ENCODE data around the gene CTAGE1. TPM values are rescaled to one million over a fixed set of nuclear protein-coding genes. Genes with fewer than 3 reads are reported as not detected.

CTAGE1 gene, protein sequence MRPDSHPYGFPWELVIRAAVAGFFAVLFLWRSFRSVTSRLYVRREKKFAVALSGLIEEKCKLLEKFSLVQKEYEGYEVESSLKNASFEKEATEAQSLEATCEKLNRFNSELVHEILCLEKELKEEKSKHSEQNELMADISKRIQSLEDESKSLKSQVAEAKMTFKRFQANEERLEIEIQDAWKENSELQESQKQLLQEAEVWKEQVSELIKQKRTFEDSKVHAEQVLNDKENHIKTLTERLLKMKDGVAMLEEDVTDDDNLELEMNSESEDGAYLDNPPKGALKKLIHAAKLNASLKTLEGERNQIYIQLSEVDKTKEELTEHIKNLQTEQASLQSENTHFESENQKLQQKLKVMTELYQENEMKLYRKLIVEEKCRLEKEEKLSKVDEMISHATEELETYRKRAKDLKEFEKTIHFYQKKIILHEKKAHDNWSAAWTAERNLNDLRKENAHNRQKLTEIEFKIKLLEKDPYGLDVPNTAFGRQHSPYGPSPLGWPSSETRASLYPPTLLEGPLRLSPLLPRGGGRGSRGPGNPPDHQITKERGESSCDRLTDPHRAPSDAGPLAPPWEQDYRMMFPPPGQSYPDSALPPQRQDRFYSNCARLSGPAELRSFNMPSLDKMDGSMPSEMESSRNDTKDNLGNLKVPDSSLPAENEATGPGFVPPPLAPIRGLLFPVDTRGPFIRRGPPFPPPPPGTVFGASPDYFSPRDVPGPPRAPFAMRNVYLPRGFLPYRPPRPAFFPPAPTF
- total RNA-seq: not detected in 2 replicates
- long read RNA-seq: 0 reads

GRCh38 chr18:22417496-22418188 lies at the start of gene CTAGE1:
Gene CTAGE1 (minus strand): TSS chr18:22417915. CDS start chr18:22417811, 104 bp downstream.
- H3K4me1 Mint-ChIP-seq (ENCODE audit: unreplicated experiment): peaks cover 9% of the 10 kb centered on the region
- no peak within 1 kb of the TSS for H3K27ac Mint-ChIP-seq (ENCODE audit: unreplicated experiment)
- H3K36me3 Mint-ChIP-seq (ENCODE audit: unreplicated experiment): no peaks in the 10 kb centered on the region
- no peaks in the 10 kb centered on the region for H3K27me3 Mint-ChIP-seq (ENCODE audit: unreplicated experiment)
- H3K4me3 Mint-ChIP-seq (ENCODE audit: unreplicated experiment): no peak within 1 kb of the TSS
- H3K9me3 Mint-ChIP-seq (ENCODE audit: unreplicated experiment): peaks cover 11% of the 10 kb centered on the region
- TF ChIP-seq, protein P1, sequence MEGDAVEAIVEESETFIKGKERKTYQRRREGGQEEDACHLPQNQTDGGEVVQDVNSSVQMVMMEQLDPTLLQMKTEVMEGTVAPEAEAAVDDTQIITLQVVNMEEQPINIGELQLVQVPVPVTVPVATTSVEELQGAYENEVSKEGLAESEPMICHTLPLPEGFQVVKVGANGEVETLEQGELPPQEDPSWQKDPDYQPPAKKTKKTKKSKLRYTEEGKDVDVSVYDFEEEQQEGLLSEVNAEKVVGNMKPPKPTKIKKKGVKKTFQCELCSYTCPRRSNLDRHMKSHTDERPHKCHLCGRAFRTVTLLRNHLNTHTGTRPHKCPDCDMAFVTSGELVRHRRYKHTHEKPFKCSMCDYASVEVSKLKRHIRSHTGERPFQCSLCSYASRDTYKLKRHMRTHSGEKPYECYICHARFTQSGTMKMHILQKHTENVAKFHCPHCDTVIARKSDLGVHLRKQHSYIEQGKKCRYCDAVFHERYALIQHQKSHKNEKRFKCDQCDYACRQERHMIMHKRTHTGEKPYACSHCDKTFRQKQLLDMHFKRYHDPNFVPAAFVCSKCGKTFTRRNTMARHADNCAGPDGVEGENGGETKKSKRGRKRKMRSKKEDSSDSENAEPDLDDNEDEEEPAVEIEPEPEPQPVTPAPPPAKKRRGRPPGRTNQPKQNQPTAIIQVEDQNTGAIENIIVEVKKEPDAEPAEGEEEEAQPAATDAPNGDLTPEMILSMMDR (IDR thresholded peaks at IDR 0.05): no peak
- DNase-seq (ENCODE audit: extremely low spot score, unreplicated experiment): no peak

- TF ChIP-seq, protein P1 (IDR thresholded peaks at IDR 0.05): no peak
- no peaks in the 10 kb centered on the region for H3K27me3 Mint-ChIP-seq (ENCODE audit: unreplicated experiment)
- DNase-seq (ENCODE audit: extremely low spot score, unreplicated experiment): no peak
- peaks cover 4% of the 10 kb centered on the region for H3K9me3 Mint-ChIP-seq (ENCODE audit: unreplicated experiment)
- peak overlapping the region; percentile 39 for H3K4me3 Mint-ChIP-seq (ENCODE audit: unreplicated experiment)
- H3K27ac Mint-ChIP-seq (ENCODE audit: unreplicated experiment): peak overlapping the region; percentile 97
- H3K4me1 Mint-ChIP-seq (ENCODE audit: unreplicated experiment): peaks cover 64% of the 10 kb centered on the region
- H3K36me3 Mint-ChIP-seq (ENCODE audit: unreplicated experiment): no peaks in the 10 kb centered on the region
Measured at GRCh38 chr18:22466608-22467395, 49.1 kb upstream of the CTAGE1 start.

DNA sequence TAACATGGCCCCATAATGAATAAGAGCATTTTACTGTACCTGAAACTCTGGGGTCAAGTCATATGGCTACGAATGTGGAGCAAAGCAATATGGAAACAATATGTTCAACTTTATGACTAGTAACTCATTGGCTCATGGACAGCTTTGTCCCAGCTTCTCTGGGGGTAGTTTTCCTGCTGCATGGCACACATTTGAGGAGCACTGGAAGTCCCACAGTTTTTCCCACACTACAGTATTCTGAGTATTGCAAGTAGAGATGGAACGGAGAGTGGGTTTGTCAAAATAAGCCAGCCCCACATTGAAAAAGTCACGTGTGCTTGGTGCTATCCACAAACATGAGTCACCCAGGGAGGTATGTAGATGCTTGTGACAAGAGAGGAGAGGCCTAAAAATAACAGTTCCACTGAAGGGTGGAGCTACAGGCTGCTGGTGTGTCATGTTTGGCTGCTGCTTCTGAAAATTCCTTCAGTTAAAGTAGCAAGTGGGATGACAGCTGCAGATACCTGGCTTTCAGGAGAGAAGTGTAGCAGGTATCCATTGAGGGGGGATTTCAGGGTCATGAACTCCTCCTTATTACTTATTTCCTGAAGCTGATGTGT lies 48.2 kb upstream of the CTAGE1 start:
- Mint-ChIP-seq H3K4me1 (ENCODE audit: unreplicated experiment) (peaks cover 56% of the 10 kb centered on the region), H3K4me3 (ENCODE audit: unreplicated experiment) (no peak overlapping the region), H3K27ac (ENCODE audit: unreplicated experiment) (peak overlapping the region; percentile 97), H3K9me3 (ENCODE audit: unreplicated experiment) (peaks cover 4% of the 10 kb centered on the region), H3K36me3 (ENCODE audit: unreplicated experiment) (no peaks in the 10 kb centered on the region), H3K27me3 (ENCODE audit: unreplicated experiment) (no peaks in the 10 kb centered on the region)
- no peak for DNase-seq (ENCODE audit: extremely low spot score, unreplicated experiment)
- TF ChIP-seq, protein P1 (IDR thresholded peaks at IDR 0.05): no peak

DNA sequence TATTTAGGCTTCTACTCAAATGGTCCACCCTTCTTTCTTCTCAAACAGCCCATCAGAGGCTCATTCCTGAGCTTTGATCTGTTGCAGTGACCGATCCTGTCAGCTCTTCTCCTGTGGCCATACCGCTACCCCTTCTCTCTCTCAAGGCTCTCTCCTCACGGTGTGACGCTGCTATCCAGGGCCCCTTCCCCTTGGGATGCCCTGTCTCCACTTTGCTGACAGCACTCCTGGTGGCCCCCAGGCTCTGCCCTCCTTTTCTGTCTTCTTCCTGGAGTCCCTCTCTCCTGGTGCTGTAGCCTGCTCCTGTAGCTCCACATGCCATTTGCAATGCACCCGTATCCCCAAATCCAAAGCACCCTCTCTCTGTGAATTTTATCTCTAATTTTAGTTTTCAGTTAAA lies 45.4 kb upstream of the CTAGE1 start:
- H3K27me3 Mint-ChIP-seq (ENCODE audit: unreplicated experiment): no peaks in the 10 kb centered on the region
- DNase-seq (ENCODE audit: extremely low spot score, unreplicated experiment): no peak
- no peak overlapping the region for H3K27ac Mint-ChIP-seq (ENCODE audit: unreplicated experiment)
- H3K36me3 Mint-ChIP-seq (ENCODE audit: unreplicated experiment): no peaks in the 10 kb centered on the region
- no peak overlapping the region for H3K4me3 Mint-ChIP-seq (ENCODE audit: unreplicated experiment)
- TF ChIP-seq, protein P1 (IDR thresholded peaks at IDR 0.05): no peak
- H3K9me3 Mint-ChIP-seq (ENCODE audit: unreplicated experiment): peaks cover 4% of the 10 kb centered on the region
- H3K4me1 Mint-ChIP-seq (ENCODE audit: unreplicated experiment): peaks cover 27% of the 10 kb centered on the region

Measured in osteocyte (in vitro differentiated cells).